Activated T-helper 17 cell treated with anti-CD3 and anti-CD28 coated beads, Interleukin-2, amount 50 U/mL, for 72 hours (primary cell): Measurements from ENCODE around the gene LIMCH1. TPM values are rescaled to one million over a fixed set of nuclear protein-coding genes. Genes with fewer than 3 reads are reported as not detected.

Experiments
- ATAC-seq: fragments of 150-1000 bp; cut with Tn5 transposase; replicated peaks from 2 replicates; pipeline ENCODE4 v1.10.0; 2021; ENCODE audit warnings: mild to moderate bottlenecking, moderate library complexity
- H3K27ac Mint-ChIP-seq: one replicate; pipeline ENCODE4 v1.8.0; 2022; ENCODE audit warnings: mixed read lengths
- H3K27me3 Mint-ChIP-seq: one replicate; pipeline ENCODE4 v1.8.0; 2022; ENCODE audit warnings: mixed read lengths
- H3K36me3 Mint-ChIP-seq: one replicate; pipeline ENCODE4 v1.8.0; 2022; ENCODE audit warnings: low read depth, mild to moderate bottlenecking, mixed read lengths
- H3K4me1 Mint-ChIP-seq: one replicate; pipeline ENCODE4 v1.8.0; 2022; ENCODE audit warnings: mixed read lengths
- H3K4me3 Mint-ChIP-seq: one replicate; pipeline ENCODE4 v1.8.0; 2022; ENCODE audit warnings: mild to moderate bottlenecking, mixed read lengths
- H3K9me3 Mint-ChIP-seq: one replicate; pipeline ENCODE4 v1.8.0; 2022; ENCODE audit warnings: mixed read lengths
- total RNA-seq, 2 donors: library from RNA; stranded (reverse); gene quantifications; one replicate each; pipeline ENCODE4 v1.2.3, GENCODE V29; 2022

LIMCH1 gene
- total RNA-seq, 2 donors from 2014 or later: not detected

- Mint-ChIP-seq H3K36me3 (no peaks in the 10 kb centered on the region), H3K9me3 (no peaks in the 10 kb centered on the region), H3K27ac (no peak overlapping the region), H3K4me3 (no peak overlapping the region), H3K27me3 (no peaks in the 10 kb centered on the region), H3K4me1 (no peaks in the 10 kb centered on the region)
- ATAC-seq: no peak
Observed at GRCh38 chr4:41568363-41568762, 30.4 kb downstream of the LIMCH1 start.

GRCh38 chr4:41569961-41570360 is 32.0 kb downstream of the LIMCH1 start:
- Mint-ChIP-seq H3K4me1 (no peaks in the 10 kb centered on the region), H3K27me3 (no peaks in the 10 kb centered on the region), H3K4me3 (no peak overlapping the region), H3K36me3 (no peaks in the 10 kb centered on the region), H3K27ac (no peak overlapping the region), H3K9me3 (no peaks in the 10 kb centered on the region)
- no peak for ATAC-seq

- Mint-ChIP-seq H3K27me3 (no peaks in the 10 kb centered on the region), H3K36me3 (no peaks in the 10 kb centered on the region), H3K4me1 (no peaks in the 10 kb centered on the region), H3K4me3 (no peak overlapping the region), H3K27ac (no peak overlapping the region), H3K9me3 (no peaks in the 10 kb centered on the region)
- ATAC-seq: no peak
Observed at GRCh38 chr4:41571422-41571821, 33.5 kb downstream of the LIMCH1 start.

GRCh38 chr4:41572516-41572915 is 34.6 kb downstream of the LIMCH1 start:
- H3K4me3 Mint-ChIP-seq: no peak overlapping the region
- no peak for ATAC-seq
- no peaks in the 10 kb centered on the region for H3K9me3 Mint-ChIP-seq
- no peaks in the 10 kb centered on the region for H3K4me1 Mint-ChIP-seq
- no peaks in the 10 kb centered on the region for H3K36me3 Mint-ChIP-seq
- no peak overlapping the region for H3K27ac Mint-ChIP-seq
- H3K27me3 Mint-ChIP-seq: no peaks in the 10 kb centered on the region

GRCh38 chr4:41572956-41573355 is 35.0 kb downstream of the LIMCH1 start:
- ATAC-seq: no peak
- H3K4me3 Mint-ChIP-seq: no peak overlapping the region
- H3K27me3 Mint-ChIP-seq: no peaks in the 10 kb centered on the region
- peaks cover 2% of the 10 kb centered on the region for H3K9me3 Mint-ChIP-seq
- H3K27ac Mint-ChIP-seq: no peak overlapping the region
- H3K36me3 Mint-ChIP-seq: no peaks in the 10 kb centered on the region
- H3K4me1 Mint-ChIP-seq: no peaks in the 10 kb centered on the region

- H3K36me3 Mint-ChIP-seq: no peaks in the 10 kb centered on the region
- no peaks in the 10 kb centered on the region for H3K4me1 Mint-ChIP-seq
- no peaks in the 10 kb centered on the region for H3K27me3 Mint-ChIP-seq
- no peak overlapping the region for H3K4me3 Mint-ChIP-seq
- ATAC-seq: no peak
- peaks cover 3% of the 10 kb centered on the region for H3K9me3 Mint-ChIP-seq
- H3K27ac Mint-ChIP-seq: no peak overlapping the region
Observed at GRCh38 chr4:41573502-41574001, 35.6 kb downstream of the LIMCH1 start.

GRCh38 chr4:41575207-41575606 is 37.2 kb downstream of the LIMCH1 start:
- H3K4me1 Mint-ChIP-seq: no peaks in the 10 kb centered on the region
- no peaks in the 10 kb centered on the region for H3K27me3 Mint-ChIP-seq
- ATAC-seq: no peak
- H3K4me3 Mint-ChIP-seq: no peak overlapping the region
- peaks cover 3% of the 10 kb centered on the region for H3K9me3 Mint-ChIP-seq
- no peaks in the 10 kb centered on the region for H3K36me3 Mint-ChIP-seq
- H3K27ac Mint-ChIP-seq: no peak overlapping the region

GRCh38 chr4:41575665-41576064 is 37.7 kb downstream of the LIMCH1 start:
- no peak for ATAC-seq
- no peaks in the 10 kb centered on the region for H3K27me3 Mint-ChIP-seq
- H3K4me1 Mint-ChIP-seq: no peaks in the 10 kb centered on the region
- no peak overlapping the region for H3K27ac Mint-ChIP-seq
- peaks cover 3% of the 10 kb centered on the region for H3K9me3 Mint-ChIP-seq
- no peak overlapping the region for H3K4me3 Mint-ChIP-seq
- H3K36me3 Mint-ChIP-seq: no peaks in the 10 kb centered on the region

GRCh38 chr4:41579043-41579442 is 41.1 kb downstream of the LIMCH1 start:
- H3K4me1 Mint-ChIP-seq: no peaks in the 10 kb centered on the region
- peaks cover 6% of the 10 kb centered on the region for H3K9me3 Mint-ChIP-seq
- H3K36me3 Mint-ChIP-seq: no peaks in the 10 kb centered on the region
- no peak for ATAC-seq
- H3K4me3 Mint-ChIP-seq: no peak overlapping the region
- H3K27me3 Mint-ChIP-seq: no peaks in the 10 kb centered on the region
- H3K27ac Mint-ChIP-seq: no peak overlapping the region

GRCh38 chr4:41579526-41579925 is 41.6 kb downstream of the LIMCH1 start:
- H3K4me1 Mint-ChIP-seq: no peaks in the 10 kb centered on the region
- H3K27ac Mint-ChIP-seq: no peak overlapping the region
- no peak overlapping the region for H3K4me3 Mint-ChIP-seq
- H3K9me3 Mint-ChIP-seq: peaks cover 7% of the 10 kb centered on the region
- no peaks in the 10 kb centered on the region for H3K27me3 Mint-ChIP-seq
- ATAC-seq: no peak
- H3K36me3 Mint-ChIP-seq: no peaks in the 10 kb centered on the region

GRCh38 chr4:41580007-41580406 is 42.0 kb downstream of the LIMCH1 start:
- H3K27me3 Mint-ChIP-seq: no peaks in the 10 kb centered on the region
- peaks cover 10% of the 10 kb centered on the region for H3K9me3 Mint-ChIP-seq
- no peaks in the 10 kb centered on the region for H3K4me1 Mint-ChIP-seq
- no peak overlapping the region for H3K27ac Mint-ChIP-seq
- H3K36me3 Mint-ChIP-seq: no peaks in the 10 kb centered on the region
- ATAC-seq: no peak
- H3K4me3 Mint-ChIP-seq: no peak overlapping the region

- no peak for ATAC-seq
- Mint-ChIP-seq H3K4me3 (no peak overlapping the region), H3K4me1 (no peaks in the 10 kb centered on the region), H3K9me3 (peaks cover 11% of the 10 kb centered on the region), H3K27me3 (peaks cover 7% of the 10 kb centered on the region), H3K27ac (no peak overlapping the region), H3K36me3 (no peaks in the 10 kb centered on the region)
Observed at GRCh38 chr4:41586675-41587225, 48.8 kb downstream of the LIMCH1 start.

GRCh38 chr4:41587286-41587685 is 49.3 kb downstream of the LIMCH1 start:
- Mint-ChIP-seq H3K36me3 (no peaks in the 10 kb centered on the region), H3K27me3 (peaks cover 7% of the 10 kb centered on the region), H3K4me1 (no peaks in the 10 kb centered on the region), H3K4me3 (no peak overlapping the region), H3K27ac (no peak overlapping the region), H3K9me3 (peaks cover 11% of the 10 kb centered on the region)
- no peak for ATAC-seq

- H3K4me1 Mint-ChIP-seq: no peaks in the 10 kb centered on the region
- H3K4me3 Mint-ChIP-seq: no peak overlapping the region
- H3K36me3 Mint-ChIP-seq: no peaks in the 10 kb centered on the region
- H3K27ac Mint-ChIP-seq: no peak overlapping the region
- no peak for ATAC-seq
- peaks cover 12% of the 10 kb centered on the region for H3K27me3 Mint-ChIP-seq
- H3K9me3 Mint-ChIP-seq: no peaks in the 10 kb centered on the region
Observed at GRCh38 chr4:41590591-41590990, 52.6 kb downstream of the LIMCH1 start.

- H3K36me3 Mint-ChIP-seq: no peaks in the 10 kb centered on the region
- no peaks in the 10 kb centered on the region for H3K9me3 Mint-ChIP-seq
- no peaks in the 10 kb centered on the region for H3K4me1 Mint-ChIP-seq
- no peak overlapping the region for H3K27ac Mint-ChIP-seq
- H3K27me3 Mint-ChIP-seq: peaks cover 8% of the 10 kb centered on the region
- no peak for ATAC-seq
- H3K4me3 Mint-ChIP-seq: no peak overlapping the region
Observed at GRCh38 chr4:41594432-41594831, 56.5 kb downstream of the LIMCH1 start.

- no peaks in the 10 kb centered on the region for H3K4me1 Mint-ChIP-seq
- H3K27ac Mint-ChIP-seq: no peak overlapping the region
- no peaks in the 10 kb centered on the region for H3K9me3 Mint-ChIP-seq
- no peaks in the 10 kb centered on the region for H3K36me3 Mint-ChIP-seq
- peaks cover 11% of the 10 kb centered on the region for H3K27me3 Mint-ChIP-seq
- no peak for ATAC-seq
- H3K4me3 Mint-ChIP-seq: no peak overlapping the region
Observed at GRCh38 chr4:41597494-41597893, 59.5 kb downstream of the LIMCH1 start.
